Measurements from ENCODE around the gene CRELD2. TPM values are rescaled to one million over a fixed set of nuclear protein-coding genes. Genes with fewer than 3 reads are reported as not detected.

CRELD2 gene
- total RNA-seq, 6 experiments from 2014 or later, result 26.0 to 56.4 (median 47.8) TPM

- Histone ChIP-seq H3K4me3 (no peak overlapping the region), H3K27me3 (no peaks in the 10 kb centered on the region), H3K27ac (no peak overlapping the region), H3K9me3 (no peaks in the 10 kb centered on the region), H3K36me3 (no peaks in the 10 kb centered on the region), H3K4me1 (peaks cover 0 to 5% (median 0%) of the 10 kb centered on the region in 4 donors)
- ATAC-seq (no peak), DNase-seq (peak in 1 of 3 donors; percentile 24)
- 31% methylated on average over 7 of the region's 17 CpGs for WGBS (ENCODE audit: insufficient coverage, low coverage, low lambda C conversion rate, missing lambda C conversion rate)
- intact Hi-C loops (cut with DNase I), result no loop called here
- no peak for TF ChIP-seq POLR2A (IDR thresholded peaks at IDR 0.05)
- TF ChIP-seq CTCF (IDR thresholded peaks at IDR 0.05), result no peak
These were observed 57.3 kb downstream of the CRELD2 start for GRCh38 chr22:49975543-49976389.

GRCh38 chr22:49976439-49977175, 58.2 kb downstream of the CRELD2 start:
- WGBS (ENCODE audit: insufficient coverage, low coverage, low lambda C conversion rate, missing lambda C conversion rate), result 59% methylated on average over 13 of the region's 15 CpGs
- Histone ChIP-seq H3K36me3 (no peaks in the 10 kb centered on the region), H3K9me3 (no peaks in the 10 kb centered on the region), H3K27me3 (no peaks in the 10 kb centered on the region), H3K4me1 (peaks cover 0 to 5% (median 0%) of the 10 kb centered on the region in 4 donors), H3K27ac (no peak overlapping the region), H3K4me3 (no peak overlapping the region)
- DNase-seq, result no peak
- no peak for ATAC-seq
- intact Hi-C loops (cut with DNase I), result no loop called here
- TF ChIP-seq POLR2A (IDR thresholded peaks at IDR 0.05) (no peak), CTCF (IDR thresholded peaks at IDR 0.05) (no peak)

Small RNA genes lying within 50 kb of the gene (microRNA-seq; reads per million reads assigned to microRNA genes)
- gene MIR6821, result 0.29 to 1.3 reads per million in 2 donors

Small RNA genes lying within 50 kb of the gene (small RNA-seq; reads per million reads assigned to genes)
- gene MIR6821, result 0 to 0.10 reads per million in 2 experiments

Other genes with a start within 250 kb of the CRELD2 start
- gene BRD1, start 90.8 kb upstream of the CRELD2 start, total RNA-seq, result 10 to 100 TPM in 5 of 6 experiments, 1 to 10 TPM in 1; 9.3 to 17.8 (median 11.6) TPM
- 1 to 10 TPM; 4.1 to 9.3 (median 5.2) TPM for gene ZBED4, start 64.8 kb upstream of the CRELD2 start, total RNA-seq
- 10 to 100 TPM; 15.1 to 19.0 (median 16.6) TPM for gene ALG12, start 196 bp upstream of the CRELD2 start, total RNA-seq
- 10 to 100 TPM; 26.7 to 64.4 (median 32.8) TPM for gene PIM3, start 42.1 kb downstream of the CRELD2 start, total RNA-seq
- gene IL17REL, start 94.1 kb downstream of the CRELD2 start, total RNA-seq, result not detected
- not detected for gene TTLL8, start 139.7 kb downstream of the CRELD2 start, total RNA-seq
- gene MLC1, start 166.8 kb downstream of the CRELD2 start, total RNA-seq, result under 1 TPM in 2 of 6 experiments, not detected in 4; 0.60 to 0.68 TPM
- gene MOV10L1, start 171.4 kb downstream of the CRELD2 start, total RNA-seq, result under 1 TPM in 4 of 6 experiments, not detected in 2; 0.21 to 0.31 (median 0.24) TPM